GM18907 (cell line): Measurements from ENCODE around the gene RAP1GAP.

Experiments
- ATAC-seq: cut with Tn5 transposase; IDR thresholded peaks from one replicate; pipeline ENCODE4 v1.9.1; 2021; ENCODE audit warnings: mild to moderate bottlenecking, moderate library complexity; ENCODE audit not compliant: unreplicated experiment

The RAP1GAP gene

GRCh38 chr1:21596628-21597027 lies 72.5 kb downstream of the RAP1GAP start:
- no peak for ATAC-seq

GRCh38 chr1:21596174-21596573 lies 73.0 kb downstream of the RAP1GAP start:
- ATAC-seq = no peak

GRCh38 chr1:21594935-21595897 lies 73.9 kb downstream of the RAP1GAP start:
- no peak for ATAC-seq

GRCh38 chr1:21594501-21594900 lies 74.7 kb downstream of the RAP1GAP start:
- no peak for ATAC-seq

- no peak for ATAC-seq
These were observed 75.9 kb downstream of the RAP1GAP start for GRCh38 chr1:21593231-21593630.

- ATAC-seq = no peak
These were observed 76.9 kb downstream of the RAP1GAP start for GRCh38 chr1:21592086-21592865.

GRCh38 chr1:21590934-21591333 lies 78.2 kb downstream of the RAP1GAP start:
- no peak for ATAC-seq

GRCh38 chr1:21590126-21590880 lies 78.9 kb downstream of the RAP1GAP start:
- ATAC-seq = no peak

- ATAC-seq = no peak
These were observed 79.5 kb downstream of the RAP1GAP start for GRCh38 chr1:21589618-21590017.

GRCh38 chr1:21587602-21587953 lies 81.6 kb downstream of the RAP1GAP start:
- ATAC-seq = no peak

- no peak for ATAC-seq
These were observed 82.1 kb downstream of the RAP1GAP start for GRCh38 chr1:21586846-21587601.

GRCh38 chr1:21586222-21586621 lies 82.9 kb downstream of the RAP1GAP start:
- ATAC-seq = no peak

- no peak for ATAC-seq
These were observed 84.1 kb downstream of the RAP1GAP start for GRCh38 chr1:21585037-21585436.

GRCh38 chr1:21584096-21584495 lies 85.1 kb downstream of the RAP1GAP start:
- ATAC-seq = no peak

GRCh38 chr1:21579791-21580190 lies 89.4 kb downstream of the RAP1GAP start:
- ATAC-seq = no peak

- no peak for ATAC-seq
These were observed 91.2 kb downstream of the RAP1GAP start for GRCh38 chr1:21577933-21578332.

- no peak for ATAC-seq
These were observed 91.8 kb downstream of the RAP1GAP start for GRCh38 chr1:21577324-21577723.

- ATAC-seq = no peak
These were observed 92.4 kb downstream of the RAP1GAP start for GRCh38 chr1:21576798-21577187.

- ATAC-seq = no peak
These were observed 92.9 kb downstream of the RAP1GAP start for GRCh38 chr1:21576031-21576797.
